HG03571 (cell line): Measurements from ENCODE around the gene PCNX2.

Experiments used
- ATAC-seq: cut with Tn5 transposase; IDR thresholded peaks from one replicate; pipeline ENCODE4 v1.9.1; 2021; ENCODE audit not compliant: unreplicated experiment

PCNX2 gene

GRCh38 chr1:232966663-232967062 lies 328.9 kb downstream of the PCNX2 start:
- ATAC-seq: no peak

- no peak for ATAC-seq
Observed at GRCh38 chr1:232965912-232966217, 329.7 kb downstream of the PCNX2 start.

- no peak for ATAC-seq
Observed at GRCh38 chr1:232965124-232965911, 330.2 kb downstream of the PCNX2 start.

GRCh38 chr1:232964601-232965000 lies 330.9 kb downstream of the PCNX2 start:
- no peak for ATAC-seq

- ATAC-seq: no peak
Observed at GRCh38 chr1:232962761-232963745, 332.5 kb downstream of the PCNX2 start.

GRCh38 chr1:232958067-232958466 lies 337.5 kb downstream of the PCNX2 start:
- ATAC-seq: no peak

- ATAC-seq: no peak
Observed at GRCh38 chr1:232956081-232956480, 339.4 kb downstream of the PCNX2 start.

- ATAC-seq: no peak
Observed at GRCh38 chr1:232954594-232955365, 340.7 kb downstream of the PCNX2 start.

GRCh38 chr1:232952514-232953499 lies 342.7 kb downstream of the PCNX2 start:
- ATAC-seq: peak; percentile 39

GRCh38 chr1:232951605-232952004 lies 343.9 kb downstream of the PCNX2 start:
- ATAC-seq: no peak

- no peak for ATAC-seq
Observed at GRCh38 chr1:232951180-232951579, 344.3 kb downstream of the PCNX2 start.

GRCh38 chr1:232950197-232951176 lies 345.0 kb downstream of the PCNX2 start, which contains the start of gene NTPCR:
Gene NTPCR (plus strand): TSS chr1:232950611. CDS start chr1:232950711, 100 bp downstream.
- peak; percentile 80 for ATAC-seq

- ATAC-seq: no peak
Observed at GRCh38 chr1:232949636-232950196, 345.8 kb downstream of the PCNX2 start.

- ATAC-seq: no peak
Observed at GRCh38 chr1:232944347-232944746, 351.2 kb downstream of the PCNX2 start.

- ATAC-seq: no peak
Observed at GRCh38 chr1:232943679-232944252, 351.8 kb downstream of the PCNX2 start.

- ATAC-seq: no peak
Observed at GRCh38 chr1:232942413-232943294, 352.9 kb downstream of the PCNX2 start.

GRCh38 chr1:232940262-232940661 lies 355.3 kb downstream of the PCNX2 start:
- ATAC-seq: peak; percentile 74
